Progenitor cell of endocrine pancreas (in vitro differentiated cells): ENCODE data around the gene PPP1R9B. TPM values are rescaled to one million over a fixed set of nuclear protein-coding genes. Genes with fewer than 3 reads are reported as not detected.

Source experiments
- DNase-seq: peaks from one replicate; pipeline ENCODE4 v3.0.0; 2021; ENCODE audit warnings: low spot score; ENCODE audit not compliant: unreplicated experiment
- H3K27ac Mint-ChIP-seq: 2 replicates; pipeline ENCODE4 v1.8.0; 2021; ENCODE audit warnings: mild to moderate bottlenecking, moderate library complexity, mixed read lengths
- H3K27me3 Mint-ChIP-seq: 2 replicates; pipeline ENCODE4 v1.8.0; 2021; ENCODE audit warnings: mixed read lengths
- H3K36me3 Mint-ChIP-seq: 2 replicates; pipeline ENCODE4 v1.8.0; 2022; ENCODE audit warnings: mixed read lengths; ENCODE audit not compliant: insufficient read depth
- H3K4me1 Mint-ChIP-seq: 2 replicates; pipeline ENCODE4 v1.8.0; 2021; ENCODE audit warnings: low read depth, mixed read lengths
- H3K4me3 Mint-ChIP-seq: 2 replicates; pipeline ENCODE4 v1.8.0; 2021; ENCODE audit warnings: low read depth, mild to moderate bottlenecking, moderate library complexity, mixed read lengths
- H3K9me3 Mint-ChIP-seq: 2 replicates; pipeline ENCODE4 v1.8.0; 2021; ENCODE audit warnings: low read depth, mixed read lengths
- total RNA-seq: library from RNA; stranded (reverse); gene quantifications from 2 replicates; pipeline ENCODE4 v1.2.1, GENCODE V29; 2021
- TF ChIP-seq, protein P1 (sequence below): fragments of 200-600 bp; sonication (generic); IDR thresholded peaks from one replicate; pipeline ENCODE4 v1.5.0; 2021; ENCODE audit warnings: antibody characterized with exemption, mild to moderate bottlenecking; ENCODE audit not compliant: unreplicated experiment

PPP1R9B gene
- total RNA-seq, 1 donor from 2014 or later, result 35.7 TPM

- H3K9me3 Mint-ChIP-seq, result no peaks in the 10 kb centered on the region
- H3K36me3 Mint-ChIP-seq, result peaks cover 10% of the 10 kb centered on the region
- TF ChIP-seq, protein P1, sequence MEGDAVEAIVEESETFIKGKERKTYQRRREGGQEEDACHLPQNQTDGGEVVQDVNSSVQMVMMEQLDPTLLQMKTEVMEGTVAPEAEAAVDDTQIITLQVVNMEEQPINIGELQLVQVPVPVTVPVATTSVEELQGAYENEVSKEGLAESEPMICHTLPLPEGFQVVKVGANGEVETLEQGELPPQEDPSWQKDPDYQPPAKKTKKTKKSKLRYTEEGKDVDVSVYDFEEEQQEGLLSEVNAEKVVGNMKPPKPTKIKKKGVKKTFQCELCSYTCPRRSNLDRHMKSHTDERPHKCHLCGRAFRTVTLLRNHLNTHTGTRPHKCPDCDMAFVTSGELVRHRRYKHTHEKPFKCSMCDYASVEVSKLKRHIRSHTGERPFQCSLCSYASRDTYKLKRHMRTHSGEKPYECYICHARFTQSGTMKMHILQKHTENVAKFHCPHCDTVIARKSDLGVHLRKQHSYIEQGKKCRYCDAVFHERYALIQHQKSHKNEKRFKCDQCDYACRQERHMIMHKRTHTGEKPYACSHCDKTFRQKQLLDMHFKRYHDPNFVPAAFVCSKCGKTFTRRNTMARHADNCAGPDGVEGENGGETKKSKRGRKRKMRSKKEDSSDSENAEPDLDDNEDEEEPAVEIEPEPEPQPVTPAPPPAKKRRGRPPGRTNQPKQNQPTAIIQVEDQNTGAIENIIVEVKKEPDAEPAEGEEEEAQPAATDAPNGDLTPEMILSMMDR, result no peak
- no peak overlapping the region for H3K4me3 Mint-ChIP-seq
- peaks cover 11% of the 10 kb centered on the region for H3K4me1 Mint-ChIP-seq
- H3K27me3 Mint-ChIP-seq, result peaks cover 27% of the 10 kb centered on the region
- DNase-seq, result no peak
- no peak overlapping the region for H3K27ac Mint-ChIP-seq
Observed at GRCh38 chr17:50132104-50132794, 18.2 kb downstream of the PPP1R9B start.

DNA sequence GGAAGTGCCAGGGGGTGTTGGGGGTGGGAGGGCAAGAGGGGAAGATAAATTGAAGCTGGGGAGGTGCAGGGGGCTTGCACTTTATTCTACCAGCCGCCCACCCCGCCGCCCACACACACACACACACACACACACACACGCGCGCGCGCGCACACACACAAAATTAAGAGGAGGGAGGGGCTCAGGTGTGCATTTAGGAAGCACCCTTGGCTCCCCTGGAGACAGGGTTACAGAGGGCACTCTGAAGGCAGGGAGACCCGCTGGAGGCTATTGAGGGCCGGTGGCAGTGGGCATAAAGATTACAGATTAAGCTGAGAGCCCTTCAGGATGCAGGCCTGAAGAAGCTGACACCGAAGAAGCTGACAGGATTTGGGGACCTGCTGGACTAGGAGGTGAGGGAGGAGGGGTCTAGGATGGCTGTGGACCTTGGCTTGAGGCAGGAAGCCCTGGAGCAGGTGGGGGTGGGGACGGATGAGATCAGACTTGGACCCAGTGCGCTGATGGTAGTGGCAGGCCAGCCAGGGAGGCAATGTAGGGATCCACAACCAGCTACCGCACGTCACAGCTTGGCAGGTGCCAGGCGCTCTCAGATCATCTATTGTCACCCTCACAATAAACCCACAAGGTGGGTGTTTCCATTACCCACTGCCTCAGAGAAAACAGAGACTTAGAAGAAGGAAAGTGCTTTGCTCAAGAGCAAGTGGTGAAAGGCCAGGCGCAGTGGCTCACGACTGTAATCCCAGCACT, 19.7 kb downstream of the PPP1R9B start:
- Mint-ChIP-seq H3K36me3 (peaks cover 2% of the 10 kb centered on the region), H3K27ac (no peak overlapping the region), H3K27me3 (peaks cover 27% of the 10 kb centered on the region), H3K9me3 (no peaks in the 10 kb centered on the region), H3K4me1 (peaks cover 11% of the 10 kb centered on the region), H3K4me3 (peak overlapping the region; percentile 62)
- TF ChIP-seq, protein P1, result no peak
- no peak for DNase-seq

- DNase-seq, result no peak
- H3K27me3 Mint-ChIP-seq, result peaks cover 29% of the 10 kb centered on the region
- no peaks in the 10 kb centered on the region for H3K9me3 Mint-ChIP-seq
- peak within 1 kb of the TSS; percentile 71 for H3K4me3 Mint-ChIP-seq
- no peaks in the 10 kb centered on the region for H3K36me3 Mint-ChIP-seq
- no peak within 1 kb of the TSS for H3K27ac Mint-ChIP-seq
- TF ChIP-seq, protein P1, result no peak
- H3K4me1 Mint-ChIP-seq, result peaks cover 9% of the 10 kb centered on the region
Observed at GRCh38 chr17:50129728-50130558, 20.5 kb downstream of the PPP1R9B start, which contains the start of gene SAMD14. SAMD14 (minus strand) TSS chr17:50130160; CDS start chr17:50124959, 5,201 bp downstream.

DNA sequence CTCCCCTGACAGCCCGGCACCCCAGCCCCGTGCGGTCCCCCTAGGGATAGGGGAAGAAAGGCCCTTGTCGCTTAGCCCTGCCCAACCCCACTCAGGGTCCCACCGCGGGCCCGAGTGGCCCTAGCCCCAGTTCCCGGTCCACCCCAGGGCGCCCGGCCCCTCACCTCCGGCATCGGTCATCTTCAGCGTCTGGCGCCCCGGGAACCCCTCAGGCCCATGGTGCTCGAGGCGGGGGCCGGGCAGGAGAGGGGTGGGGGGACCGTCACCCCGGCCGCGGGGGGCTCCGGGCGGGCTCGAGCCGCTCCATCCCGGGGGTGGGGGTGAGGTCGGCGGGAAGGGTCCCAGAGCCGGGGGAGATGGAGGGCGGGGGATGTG, 21.1 kb downstream of the PPP1R9B start:
- no peaks in the 10 kb centered on the region for H3K9me3 Mint-ChIP-seq
- TF ChIP-seq, protein P1, result no peak
- H3K36me3 Mint-ChIP-seq, result no peaks in the 10 kb centered on the region
- H3K27ac Mint-ChIP-seq, result no peak overlapping the region
- DNase-seq, result no peak
- peak overlapping the region; percentile 71 for H3K4me3 Mint-ChIP-seq
- peaks cover 29% of the 10 kb centered on the region for H3K27me3 Mint-ChIP-seq
- H3K4me1 Mint-ChIP-seq, result peaks cover 9% of the 10 kb centered on the region
